ENCODE data around the gene NR3C2. TPM values are rescaled to one million over a fixed set of nuclear protein-coding genes. Genes with fewer than 3 reads are reported as not detected.

NR3C2 gene
- total RNA-seq, 1 donor = 4.7 TPM

- H3K4me3 ChIP-seq (ENCODE audit: low read depth, low read length) = no peak overlapping the region
- TF ChIP-seq CTCF (IDR thresholded peaks at IDR 0.05; ENCODE audit: insufficient read depth, low read length) = no peak
- no peak for DNase-seq (ENCODE audit: low read depth)
Measured at GRCh38 chr4:148366251-148366650, 76.0 kb downstream of the NR3C2 start.

GRCh38 chr4:148364525-148364924, 77.7 kb downstream of the NR3C2 start:
- no peak for TF ChIP-seq CTCF (IDR thresholded peaks at IDR 0.05; ENCODE audit: insufficient read depth, low read length)
- no peak overlapping the region for H3K4me3 ChIP-seq (ENCODE audit: low read depth, low read length)
- DNase-seq (ENCODE audit: low read depth) = no peak

- no peak overlapping the region for H3K4me3 ChIP-seq (ENCODE audit: low read depth, low read length)
- TF ChIP-seq CTCF (IDR thresholded peaks at IDR 0.05; ENCODE audit: insufficient read depth, low read length) = no peak
- DNase-seq (ENCODE audit: low read depth) = no peak
Measured at GRCh38 chr4:148359769-148360168, 82.4 kb downstream of the NR3C2 start.

- DNase-seq (ENCODE audit: low read depth) = no peak
- H3K4me3 ChIP-seq (ENCODE audit: low read depth, low read length) = no peak overlapping the region
- TF ChIP-seq CTCF (IDR thresholded peaks at IDR 0.05; ENCODE audit: insufficient read depth, low read length) = no peak
Measured at GRCh38 chr4:148355442-148356123, 86.6 kb downstream of the NR3C2 start.

GRCh38 chr4:148354186-148354585, 88.0 kb downstream of the NR3C2 start:
- no peak for TF ChIP-seq CTCF (IDR thresholded peaks at IDR 0.05; ENCODE audit: insufficient read depth, low read length)
- H3K4me3 ChIP-seq (ENCODE audit: low read depth, low read length) = no peak overlapping the region
- no peak for DNase-seq (ENCODE audit: low read depth)

- DNase-seq (ENCODE audit: low read depth) = no peak
- H3K4me3 ChIP-seq (ENCODE audit: low read depth, low read length) = no peak overlapping the region
- TF ChIP-seq CTCF (IDR thresholded peaks at IDR 0.05; ENCODE audit: insufficient read depth, low read length) = no peak
Measured at GRCh38 chr4:148353571-148353970, 88.6 kb downstream of the NR3C2 start.

GRCh38 chr4:148349153-148349552, 93.1 kb downstream of the NR3C2 start:
- TF ChIP-seq CTCF (IDR thresholded peaks at IDR 0.05; ENCODE audit: insufficient read depth, low read length) = no peak
- H3K4me3 ChIP-seq (ENCODE audit: low read depth, low read length) = no peak overlapping the region
- no peak for DNase-seq (ENCODE audit: low read depth)
